HEK293T (cell line): ENCODE results near the gene DBNDD2.

Experiments
- CTCF ChIA-PET: fragments of 350-600 bp; formaldehyde crosslinking; extraction: SDS; loops from one replicate; lab custom pipeline; 2021; ENCODE audit warnings: antibody characterized with exemption, inconsistent platforms; lab: Yijun Ruan, JAX
- POLR2A ChIA-PET: fragments of 350-600 bp; formaldehyde crosslinking; extraction: SDS; loops from one replicate; lab custom pipeline; 2020; ENCODE audit warnings: antibody characterized with exemption, inconsistent platforms; lab: Yijun Ruan, JAX
- DNase-seq: peaks from one replicate; pipeline ENCODE4 v3.0.0; 2012; ENCODE audit warnings: mixed read lengths; ENCODE audit errors: extremely low spot score
- ARNT ChIP-seq: fragments of 450-650 bp; IDR thresholded peaks from 2 replicates; pipeline ENCODE4 v1.6.1; 2017; ENCODE audit warnings: mild to moderate bottlenecking
- BHLHE40 ChIP-seq: fragments of 450-650 bp; IDR thresholded peaks from 2 replicates; pipeline ENCODE4 v1.6.1; 2016; ENCODE audit warnings: mild to moderate bottlenecking, moderate library complexity, borderline replicate concordance
- CTBP1 ChIP-seq: fragments of 450-650 bp; IDR thresholded peaks from 2 replicates; pipeline ENCODE4 v1.6.1; 2016; ENCODE audit warnings: borderline replicate concordance
- ELF4 ChIP-seq: fragments of 450-650 bp; IDR thresholded peaks from 2 replicates; pipeline ENCODE4 v1.6.1; 2017; ENCODE audit warnings: antibody characterized with exemption
- FOXA1 ChIP-seq: fragments of 450-650 bp; IDR thresholded peaks from 2 replicates; pipeline ENCODE4 v1.6.1; 2016; ENCODE audit warnings: mild to moderate bottlenecking
- FOXK2 ChIP-seq: fragments of 450-650 bp; IDR thresholded peaks from 2 replicates; pipeline ENCODE4 v1.6.1; 2016; ENCODE audit warnings: mild to moderate bottlenecking
- FOXM1 ChIP-seq: fragments of 450-650 bp; IDR thresholded peaks from 2 replicates; pipeline ENCODE4 v1.6.1; 2017; ENCODE audit warnings: mild to moderate bottlenecking, borderline replicate concordance
- HDGF ChIP-seq: fragments of 450-650 bp; IDR thresholded peaks from 2 replicates; pipeline ENCODE4 v1.6.1; 2017; ENCODE audit warnings: antibody characterized with exemption, borderline replicate concordance
- L3MBTL2 ChIP-seq: fragments of 450-650 bp; conservative IDR thresholded peaks from 2 replicates; pipeline ENCODE4 v1.6.1; 2016; ENCODE audit warnings: mild to moderate bottlenecking
- LEF1 ChIP-seq: fragments of 450-650 bp; IDR thresholded peaks from 2 replicates; pipeline ENCODE4 v1.6.1; 2017; ENCODE audit warnings: mild to moderate bottlenecking, borderline replicate concordance
- NFRKB ChIP-seq: fragments of 450-650 bp; IDR thresholded peaks from 2 replicates; pipeline ENCODE4 v1.6.1; 2016; ENCODE audit warnings: mild to moderate bottlenecking, moderate library complexity
- SP1 ChIP-seq: fragments of 450-650 bp; IDR thresholded peaks from 2 replicates; pipeline ENCODE4 v1.6.1; 2017
- SUZ12 ChIP-seq: fragments of 450-650 bp; IDR thresholded peaks from 2 replicates; pipeline ENCODE4 v1.6.1; 2016; ENCODE audit warnings: mild to moderate bottlenecking
- TARDBP ChIP-seq: fragments of 450-650 bp; IDR thresholded peaks from 2 replicates; pipeline ENCODE4 v1.6.1; 2016
- ZNF384 ChIP-seq: fragments of 450-650 bp; IDR thresholded peaks from 2 replicates; pipeline ENCODE4 v1.6.1; 2016
- TF ChIP-seq, protein P1 (sequence below): fragments of 450-650 bp; IDR thresholded peaks from 2 replicates; pipeline ENCODE4 v1.6.1; 2016

Gene DBNDD2

DNA sequence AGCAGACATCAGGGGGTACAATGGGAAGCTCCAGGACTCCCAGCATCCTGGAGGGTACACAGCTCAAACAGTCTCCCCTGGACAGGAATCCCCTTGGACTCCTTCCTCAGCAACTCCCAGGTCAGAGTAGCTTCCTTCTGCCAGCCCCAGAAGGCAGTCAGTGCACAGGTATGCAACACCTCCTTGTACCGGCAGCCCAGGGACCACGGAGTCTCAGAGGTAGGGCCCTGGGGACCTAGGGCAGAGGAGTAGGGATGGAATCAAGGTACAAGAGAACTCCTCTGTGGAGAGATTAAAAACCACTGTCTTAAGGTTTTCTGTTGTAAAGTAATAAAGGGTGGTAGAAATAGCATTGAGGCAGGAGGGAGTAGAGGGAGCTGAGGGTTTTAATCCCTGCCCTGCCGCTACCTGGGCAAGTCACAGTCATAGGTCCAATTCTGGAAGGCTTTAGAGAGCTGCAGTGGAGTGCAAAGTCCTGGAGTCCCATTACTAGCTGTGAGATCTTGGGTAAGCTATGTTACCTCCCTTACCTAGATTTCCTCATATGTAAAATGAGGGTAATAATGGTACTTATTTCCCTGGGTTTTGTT is 37.4 kb upstream of the DBNDD2 start:
- DNase-seq, result no peak
- TF ChIP-seq FOXA1, result no peak
- TF ChIP-seq L3MBTL2, result no peak
- no peak for TF ChIP-seq ZNF384
- TF ChIP-seq NFRKB, result no peak
- TF ChIP-seq, protein P1, sequence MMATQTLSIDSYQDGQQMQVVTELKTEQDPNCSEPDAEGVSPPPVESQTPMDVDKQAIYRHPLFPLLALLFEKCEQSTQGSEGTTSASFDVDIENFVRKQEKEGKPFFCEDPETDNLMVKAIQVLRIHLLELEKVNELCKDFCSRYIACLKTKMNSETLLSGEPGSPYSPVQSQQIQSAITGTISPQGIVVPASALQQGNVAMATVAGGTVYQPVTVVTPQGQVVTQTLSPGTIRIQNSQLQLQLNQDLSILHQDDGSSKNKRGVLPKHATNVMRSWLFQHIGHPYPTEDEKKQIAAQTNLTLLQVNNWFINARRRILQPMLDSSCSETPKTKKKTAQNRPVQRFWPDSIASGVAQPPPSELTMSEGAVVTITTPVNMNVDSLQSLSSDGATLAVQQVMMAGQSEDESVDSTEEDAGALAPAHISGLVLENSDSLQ, result no peak
- TF ChIP-seq ELF4, result no peak
- no peak for TF ChIP-seq FOXK2
- TF ChIP-seq HDGF, result no peak
- no peak for TF ChIP-seq CTBP1
- no peak for TF ChIP-seq TARDBP
- no peak for TF ChIP-seq SP1
- no peak for TF ChIP-seq LEF1
- TF ChIP-seq SUZ12, result no peak
- no peak for TF ChIP-seq FOXM1
- no peak for TF ChIP-seq BHLHE40
- no peak for TF ChIP-seq ARNT
- ChIA-PET CTCF (interaction anchor here (2.3 kb wide), 1 partner anchor 66 kb away, joined by 9 read pairs; no protein-coding TSS in a partner anchor), POLR2A (interaction anchor here (1.0 kb wide), 1 partner anchor 37 kb away, joined by 3 read pairs; no protein-coding TSS in a partner anchor)

DNA sequence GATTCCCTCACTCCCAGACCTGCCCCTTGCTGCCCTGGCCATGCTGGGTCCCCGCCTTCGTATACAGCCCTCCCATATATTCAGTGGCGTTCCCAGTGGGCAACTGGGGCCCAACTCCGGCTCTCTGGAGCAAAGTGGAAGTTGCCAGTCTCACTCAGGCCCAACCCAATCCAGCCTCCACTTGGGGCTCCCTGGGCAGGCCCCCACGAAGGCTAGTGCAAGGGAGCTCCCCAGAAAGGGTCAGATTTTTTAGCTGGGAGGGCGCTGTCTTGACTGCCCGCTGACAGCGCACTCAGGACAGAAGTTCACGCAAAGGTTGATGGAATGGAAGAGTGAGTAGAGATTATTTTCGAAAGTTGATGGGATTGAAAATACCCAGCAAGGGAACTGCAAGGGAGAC is 35.8 kb upstream of the DBNDD2 start:
- POLR2A ChIA-PET, result interaction anchor here (2.1 kb wide), 2 partner anchors 9 to 64 kb away, joined by 9 to 16 read pairs; partner anchors contain the start of gene SYS1
- no peak for DNase-seq
- TF ChIP-seq L3MBTL2 (no peak), FOXK2 (no peak), FOXM1 (no peak), CTBP1 (no peak), BHLHE40 (no peak), SUZ12 (no peak), ZNF384 (no peak), TARDBP (no peak), NFRKB (no peak), LEF1 (no peak), SP1 (no peak), HDGF (no peak), FOXA1 (no peak), ARNT (no peak), ELF4 (no peak)
- TF ChIP-seq, protein P1, result no peak
- CTCF ChIA-PET, result interaction anchor here (0.6 to 2.9 kb wide), 7 partner anchors 9 to 114 kb away, joined by 3 to 9 read pairs (median 3); partner anchors contain the start of gene SYS1

DNA sequence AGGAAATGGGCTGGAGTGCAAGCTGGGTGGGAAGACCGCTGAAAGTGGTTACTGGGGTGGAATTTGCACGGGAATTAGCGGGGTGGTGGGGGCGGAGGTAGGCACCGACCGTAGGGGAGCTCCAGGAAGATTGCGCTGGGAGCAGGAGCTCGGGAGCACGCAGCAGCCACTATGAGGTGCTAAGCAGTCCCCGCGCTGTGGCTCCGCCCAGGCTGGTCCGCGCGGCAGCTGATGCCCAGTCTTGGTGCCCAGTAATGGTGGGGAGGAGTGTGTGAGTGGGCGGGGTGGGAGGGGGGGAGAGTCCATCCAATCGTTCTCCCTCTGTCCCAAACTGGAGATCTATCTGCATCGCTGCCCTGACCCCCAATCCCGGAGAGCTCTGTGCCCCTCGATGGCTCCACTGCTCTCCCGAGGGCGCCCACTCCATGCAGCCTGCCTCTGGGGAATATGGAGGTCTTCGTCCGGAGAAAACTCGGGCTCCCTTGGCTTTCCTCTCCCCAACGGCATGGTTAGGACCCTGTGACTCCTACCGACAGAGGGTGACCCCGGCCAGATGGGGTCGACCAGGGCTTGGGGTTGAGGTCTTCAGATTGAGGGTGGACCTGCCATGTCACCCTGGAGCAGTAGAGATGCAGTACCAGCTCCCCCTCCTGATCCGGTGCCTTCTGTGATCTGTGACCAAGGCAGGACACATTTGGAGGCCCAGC is 35.3 kb upstream of the DBNDD2 start:
- ChIA-PET POLR2A (interaction anchor here (2.1 kb wide), 2 partner anchors 10 to 64 kb away, joined by 9 to 16 read pairs; partner anchors contain the start of gene SYS1), CTCF (interaction anchor here (0.6 to 3.1 kb wide), 9 partner anchors 10 to 321 kb away, joined by 3 to 56 read pairs (median 4); partner anchors contain the start of gene SYS1)
- no peak for DNase-seq
- TF ChIP-seq LEF1 (no peak), SP1 (no peak), ARNT (no peak), FOXK2 (no peak), TARDBP (no peak), CTBP1 (no peak), BHLHE40 (no peak), ZNF384 (no peak), HDGF (no peak), FOXM1 (no peak), NFRKB (no peak), SUZ12 (no peak), ELF4 (no peak), L3MBTL2 (no peak)
- TF ChIP-seq, protein P1, result no peak

DNA sequence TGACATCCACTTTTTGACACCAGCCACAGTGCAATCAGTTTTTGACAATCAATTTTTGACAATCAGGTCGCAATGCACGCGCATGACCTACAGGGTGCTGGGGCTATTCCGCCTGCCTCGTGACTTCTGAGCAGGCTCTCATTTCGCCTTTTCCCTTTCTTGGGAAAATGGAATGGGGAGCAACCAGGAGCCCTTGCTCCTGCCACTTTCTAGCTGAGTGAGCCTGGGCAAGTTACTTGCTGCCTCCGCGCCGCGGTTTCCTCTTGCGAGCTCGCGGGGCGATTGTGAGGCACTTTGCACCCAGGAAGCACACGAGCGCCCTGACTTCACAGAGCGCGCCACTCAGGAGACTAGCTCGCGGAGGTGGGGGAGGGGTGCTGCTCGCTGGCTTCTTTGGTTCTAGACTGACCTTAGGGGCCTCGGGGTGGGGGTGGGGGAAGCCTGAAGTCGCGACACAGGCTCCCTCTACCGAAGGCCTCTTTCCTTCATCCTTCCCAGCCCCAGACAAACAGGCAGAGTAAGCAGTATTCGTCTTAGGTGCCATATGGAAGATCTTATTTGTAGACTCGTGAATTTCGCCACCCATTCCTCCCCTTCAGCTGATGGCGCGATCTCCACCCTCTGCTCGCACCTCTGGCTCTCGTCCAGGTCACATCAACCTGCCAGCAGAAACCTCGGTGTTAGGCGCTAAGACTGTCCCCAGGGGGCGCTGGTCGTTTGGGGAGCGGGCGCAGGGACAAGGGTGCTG is 34.6 kb upstream of the DBNDD2 start:
- POLR2A ChIA-PET, result interaction anchor here (1.1 to 2.1 kb wide), 6 partner anchors 11 to 397 kb away, joined by 3 to 17 read pairs (median 8); partner anchors contain the start of genes PIGT and SYS1
- TF ChIP-seq HDGF, result no peak
- no peak for TF ChIP-seq CTBP1
- TF ChIP-seq BHLHE40, result no peak
- no peak for TF ChIP-seq FOXK2
- TF ChIP-seq ARNT, result no peak
- TF ChIP-seq, protein P1, result peak; percentile 50; the same call in 1 of the 2 replicates
- no peak for TF ChIP-seq ZNF384
- peak; percentile 83 for DNase-seq
- CTCF ChIA-PET, result interaction anchor here (0.5 to 3.1 kb wide), 18 partner anchors 11 to 425 kb away, joined by 3 to 56 read pairs (median 4); partner anchors contain the start of gene SYS1
